ENCODE data around the gene RNF150. TPM values are rescaled to one million over a fixed set of nuclear protein-coding genes. Genes with fewer than 3 reads are reported as not detected.

The RNF150 gene
- total RNA-seq, 4 donors from 2014 or later: 1.6 to 21.2 (median 4.9) TPM

DNA sequence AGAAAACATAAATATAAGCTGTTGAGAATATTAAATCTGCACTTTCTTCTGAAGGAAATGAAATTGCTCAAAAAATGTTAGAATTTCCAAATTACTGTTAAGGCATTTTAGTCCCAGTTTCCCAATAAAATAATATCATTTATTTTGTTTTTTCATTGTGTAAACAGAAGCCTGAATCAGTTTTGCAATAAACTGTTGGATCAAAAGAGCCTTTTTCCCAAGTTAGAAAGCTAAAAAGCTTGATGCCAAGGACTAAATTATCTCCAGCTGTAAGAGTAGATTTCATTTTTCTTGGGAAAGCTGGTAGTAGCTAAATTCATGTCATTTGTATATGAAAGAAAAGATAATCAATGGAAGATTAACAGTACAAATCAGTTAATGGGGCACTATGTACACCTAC is 95.8 kb downstream of the RNF150 start:
- no peak overlapping the region for H3K4me3 ChIP-seq
- TF ChIP-seq POLR2A (IDR thresholded peaks at IDR 0.05): no peak
- TF ChIP-seq, protein P1, sequence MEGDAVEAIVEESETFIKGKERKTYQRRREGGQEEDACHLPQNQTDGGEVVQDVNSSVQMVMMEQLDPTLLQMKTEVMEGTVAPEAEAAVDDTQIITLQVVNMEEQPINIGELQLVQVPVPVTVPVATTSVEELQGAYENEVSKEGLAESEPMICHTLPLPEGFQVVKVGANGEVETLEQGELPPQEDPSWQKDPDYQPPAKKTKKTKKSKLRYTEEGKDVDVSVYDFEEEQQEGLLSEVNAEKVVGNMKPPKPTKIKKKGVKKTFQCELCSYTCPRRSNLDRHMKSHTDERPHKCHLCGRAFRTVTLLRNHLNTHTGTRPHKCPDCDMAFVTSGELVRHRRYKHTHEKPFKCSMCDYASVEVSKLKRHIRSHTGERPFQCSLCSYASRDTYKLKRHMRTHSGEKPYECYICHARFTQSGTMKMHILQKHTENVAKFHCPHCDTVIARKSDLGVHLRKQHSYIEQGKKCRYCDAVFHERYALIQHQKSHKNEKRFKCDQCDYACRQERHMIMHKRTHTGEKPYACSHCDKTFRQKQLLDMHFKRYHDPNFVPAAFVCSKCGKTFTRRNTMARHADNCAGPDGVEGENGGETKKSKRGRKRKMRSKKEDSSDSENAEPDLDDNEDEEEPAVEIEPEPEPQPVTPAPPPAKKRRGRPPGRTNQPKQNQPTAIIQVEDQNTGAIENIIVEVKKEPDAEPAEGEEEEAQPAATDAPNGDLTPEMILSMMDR (IDR thresholded peaks at IDR 0.05 in 4 of 5, conservative IDR thresholded peaks at IDR 0.05 in 1 of 5): no peak
- intact Hi-C loops (cut with DNase I; ENCODE audit: low total_unique reads): no loop called here
- no peaks in the 10 kb centered on the region for H3K36me3 ChIP-seq
- DNase-seq (no peak), ATAC-seq (no peak)
- in situ Hi-C loops (cut with MboI; ENCODE audit: low sequenced_read_pairs in 4 of 4): no loop called here
- no peaks in the 10 kb centered on the region for H3K9me3 ChIP-seq
- H3K4me1 ChIP-seq: peaks cover 0 to 21% of the 10 kb centered on the region in 2 donors
- no peaks in the 10 kb centered on the region for H3K27me3 ChIP-seq
- H3K27ac ChIP-seq: no peak overlapping the region

DNA sequence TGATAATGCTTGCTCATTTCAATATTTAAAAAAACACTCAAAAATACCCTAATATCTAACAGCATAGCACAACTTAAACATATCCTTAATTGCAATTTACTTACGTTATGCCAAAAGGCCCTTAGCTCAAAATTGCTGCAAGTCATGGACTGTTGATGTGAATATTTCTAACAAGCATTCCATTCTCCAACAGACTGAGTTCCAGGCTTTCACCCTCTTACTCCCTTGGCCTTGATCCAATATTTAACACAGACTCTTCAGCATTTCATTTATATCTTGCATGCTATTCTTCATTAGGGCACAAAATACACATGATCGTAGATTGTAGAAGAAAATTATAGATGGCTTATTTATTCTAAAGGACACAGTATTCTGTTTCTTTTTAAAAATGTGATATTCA is 96.5 kb downstream of the RNF150 start:
- TF ChIP-seq, protein P1 (IDR thresholded peaks at IDR 0.05 in 4 of 5, conservative IDR thresholded peaks at IDR 0.05 in 1 of 5): no peak
- TF ChIP-seq POLR2A (IDR thresholded peaks at IDR 0.05): no peak
- intact Hi-C loops (cut with DNase I; ENCODE audit: low total_unique reads): no loop called here
- Histone ChIP-seq H3K4me1 (peaks cover 0 to 18% of the 10 kb centered on the region in 2 donors), H3K27ac (no peak overlapping the region), H3K9me3 (no peaks in the 10 kb centered on the region), H3K36me3 (no peaks in the 10 kb centered on the region), H3K4me3 (no peak overlapping the region), H3K27me3 (no peaks in the 10 kb centered on the region)
- DNase-seq (no peak), ATAC-seq (no peak)
- in situ Hi-C loops (cut with MboI; ENCODE audit: low sequenced_read_pairs in 4 of 4): no loop called here

DNA sequence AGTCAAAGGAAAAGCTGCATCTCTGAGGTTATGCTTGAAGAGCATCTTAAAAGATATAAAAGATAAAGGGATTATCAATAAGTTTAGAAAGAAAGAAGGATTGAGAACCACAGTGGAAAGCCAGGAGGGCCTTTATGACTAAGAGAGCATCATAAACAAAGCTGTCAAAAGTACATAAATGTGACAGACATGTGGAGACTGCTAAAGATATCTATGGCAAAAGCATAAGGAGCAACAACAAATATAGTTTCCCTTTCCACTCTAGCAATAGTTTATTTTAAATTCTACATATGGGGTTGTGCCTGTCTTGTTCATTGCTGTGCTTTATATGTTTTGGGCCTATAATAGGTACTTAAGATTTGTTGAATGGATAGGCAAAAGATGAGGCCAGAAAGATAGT is 97.3 kb downstream of the RNF150 start:
- no peak overlapping the region for H3K27ac ChIP-seq
- no peak overlapping the region for H3K4me3 ChIP-seq
- intact Hi-C loops (cut with DNase I; ENCODE audit: low total_unique reads): no loop called here

DNA sequence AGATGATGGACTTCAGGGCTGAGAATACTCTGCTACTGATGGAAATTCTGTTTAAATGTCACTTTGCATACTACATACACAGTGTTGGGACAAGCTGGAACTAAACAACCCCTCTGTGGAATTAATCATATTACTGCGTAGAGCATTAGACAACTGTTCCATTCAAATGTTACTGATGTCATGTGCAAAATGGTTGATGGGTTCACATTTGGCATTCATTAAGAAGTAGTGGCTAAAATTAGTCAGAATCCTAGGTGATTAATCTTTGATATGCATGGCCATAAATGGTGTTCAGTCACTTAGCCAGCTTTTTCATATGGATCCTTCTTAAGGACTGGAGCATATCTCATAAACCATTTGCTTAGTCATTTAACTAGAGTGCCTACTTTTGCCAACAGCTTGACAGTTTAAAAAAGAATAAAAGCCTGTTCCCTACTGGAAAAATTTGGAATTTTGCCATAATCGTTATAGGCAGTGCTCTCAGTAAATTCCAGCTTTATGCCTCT is 105.2 kb downstream of the RNF150 start:
- H3K27ac ChIP-seq: peak overlapping the region in 2 of 4 donors; percentile 6 to 22
- intact Hi-C loops (cut with DNase I; ENCODE audit: low total_unique reads): no loop called here
- H3K36me3 ChIP-seq: no peaks in the 10 kb centered on the region
- ATAC-seq: no peak
- DNase-seq: no peak
- TF ChIP-seq POLR2A (IDR thresholded peaks at IDR 0.05): no peak
- in situ Hi-C loops (cut with MboI; ENCODE audit: low sequenced_read_pairs in 4 of 4): no loop called here
- H3K4me1 ChIP-seq: peaks cover 23 to 25% of the 10 kb centered on the region in 2 donors
- H3K9me3 ChIP-seq: no peaks in the 10 kb centered on the region
- no peak overlapping the region for H3K4me3 ChIP-seq
- no peaks in the 10 kb centered on the region for H3K27me3 ChIP-seq

More for the DNA sequence above, 97.3 kb downstream of the RNF150 start:
- Histone ChIP-seq H3K36me3 (no peaks in the 10 kb centered on the region), H3K27me3 (no peaks in the 10 kb centered on the region), H3K9me3 (no peaks in the 10 kb centered on the region), H3K4me1 (peaks cover 0 to 9% of the 10 kb centered on the region in 2 donors)
- DNase-seq (no peak), ATAC-seq (no peak)
- no peak for TF ChIP-seq POLR2A (IDR thresholded peaks at IDR 0.05)
- TF ChIP-seq, protein P1 (IDR thresholded peaks at IDR 0.05 in 4 of 5, conservative IDR thresholded peaks at IDR 0.05 in 1 of 5): no peak
- in situ Hi-C loops (cut with MboI; ENCODE audit: low sequenced_read_pairs in 4 of 4): no loop called here

DNA sequence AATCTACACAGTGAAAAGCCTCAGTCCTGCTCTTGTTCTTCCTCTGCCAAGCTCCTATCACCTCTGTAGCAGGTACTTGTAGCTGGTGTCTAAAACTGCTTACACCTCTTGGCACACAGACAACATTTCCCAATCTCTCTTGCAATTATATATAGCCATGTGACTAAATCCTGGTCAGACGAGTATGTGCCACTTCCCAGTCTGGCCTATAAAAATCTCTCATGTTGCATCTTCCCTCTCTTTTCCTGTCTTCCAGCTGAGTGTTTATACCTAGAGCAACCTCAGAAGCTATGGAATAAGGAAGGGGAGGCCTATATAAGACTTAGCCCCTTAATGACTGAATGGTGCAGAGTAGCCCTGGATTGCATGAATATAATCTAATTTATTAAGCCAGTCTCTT is 105.8 kb downstream of the RNF150 start:
- Histone ChIP-seq H3K9me3 (no peaks in the 10 kb centered on the region), H3K4me3 (no peak overlapping the region), H3K27me3 (no peaks in the 10 kb centered on the region), H3K27ac (peak overlapping the region in 2 of 4 donors; percentile 6 to 22), H3K36me3 (no peaks in the 10 kb centered on the region), H3K4me1 (peaks cover 25% of the 10 kb centered on the region in 2 donors)
- ATAC-seq: peak; percentile 100
- intact Hi-C loops (cut with DNase I; ENCODE audit: low total_unique reads): no loop called here
- in situ Hi-C loops (cut with MboI; ENCODE audit: low sequenced_read_pairs in 4 of 4): no loop called here
- no peak for TF ChIP-seq POLR2A (IDR thresholded peaks at IDR 0.05)
- TF ChIP-seq, protein P1 (IDR thresholded peaks at IDR 0.05 in 4 of 5, conservative IDR thresholded peaks at IDR 0.05 in 1 of 5): no peak
- peak; percentile 44 to 50 for DNase-seq
